HG03378 (cell line): ENCODE results near the gene RPL37A.

ENCODE experiments used
- ATAC-seq: cut with Tn5 transposase; IDR thresholded peaks from one replicate; pipeline ENCODE4 v1.9.1; 2021; ENCODE audit warnings: mild to moderate bottlenecking, moderate library complexity; ENCODE audit not compliant: unreplicated experiment

RPL37A gene

GRCh38 chr2:216498379-216499352 is at the start of gene RPL37A:
TSS of gene RPL37A (plus strand) at chr2:216498844. CDS start at chr2:216498875, 31 bp downstream.
- peak; percentile 89 for ATAC-seq

- ATAC-seq, result no peak
These were observed 48.3 kb upstream of the RPL37A start for GRCh38 chr2:216450346-216450745.

GRCh38 chr2:216450784-216451183 is 47.9 kb upstream of the RPL37A start:
- no peak for ATAC-seq

GRCh38 chr2:216453955-216454614 is 44.6 kb upstream of the RPL37A start:
- no peak for ATAC-seq

GRCh38 chr2:216463148-216463547 is 35.5 kb upstream of the RPL37A start:
- no peak for ATAC-seq

- no peak for ATAC-seq
These were observed 34.4 kb upstream of the RPL37A start for GRCh38 chr2:216464104-216464720.

GRCh38 chr2:216465579-216466195 is 33.0 kb upstream of the RPL37A start:
- ATAC-seq, result no peak

GRCh38 chr2:216467845-216468244 is 30.8 kb upstream of the RPL37A start:
- no peak for ATAC-seq

GRCh38 chr2:216469661-216470060 is 29.0 kb upstream of the RPL37A start:
- no peak for ATAC-seq

GRCh38 chr2:216473187-216473586 is 25.5 kb upstream of the RPL37A start:
- no peak for ATAC-seq

GRCh38 chr2:216474925-216475670 is 23.5 kb upstream of the RPL37A start:
- ATAC-seq, result peak; percentile 75

- no peak for ATAC-seq
These were observed 22.9 kb upstream of the RPL37A start for GRCh38 chr2:216475767-216476166.

GRCh38 chr2:216477283-216478035 is 21.2 kb upstream of the RPL37A start:
- no peak for ATAC-seq

- ATAC-seq, result no peak
These were observed 20.5 kb upstream of the RPL37A start for GRCh38 chr2:216478151-216478550.

- no peak for ATAC-seq
These were observed 19.9 kb upstream of the RPL37A start for GRCh38 chr2:216478791-216479190.

GRCh38 chr2:216480221-216480620 is 18.4 kb upstream of the RPL37A start:
- no peak for ATAC-seq

GRCh38 chr2:216482640-216483039 is 16.0 kb upstream of the RPL37A start:
- ATAC-seq, result no peak

GRCh38 chr2:216485237-216485636 is 13.4 kb upstream of the RPL37A start:
- ATAC-seq, result no peak

- no peak for ATAC-seq
These were observed 12.9 kb upstream of the RPL37A start for GRCh38 chr2:216485745-216486144.

- no peak for ATAC-seq
These were observed 12.4 kb upstream of the RPL37A start for GRCh38 chr2:216486271-216486670.
